ENCODE data around the gene APOBEC3B.
"Not testable (repeated sequence)": the region's sequence is repeated elsewhere in the genome, so short reads cannot be mapped to it uniquely, and the experiment has no call there.

The APOBEC3B gene

DNA sequence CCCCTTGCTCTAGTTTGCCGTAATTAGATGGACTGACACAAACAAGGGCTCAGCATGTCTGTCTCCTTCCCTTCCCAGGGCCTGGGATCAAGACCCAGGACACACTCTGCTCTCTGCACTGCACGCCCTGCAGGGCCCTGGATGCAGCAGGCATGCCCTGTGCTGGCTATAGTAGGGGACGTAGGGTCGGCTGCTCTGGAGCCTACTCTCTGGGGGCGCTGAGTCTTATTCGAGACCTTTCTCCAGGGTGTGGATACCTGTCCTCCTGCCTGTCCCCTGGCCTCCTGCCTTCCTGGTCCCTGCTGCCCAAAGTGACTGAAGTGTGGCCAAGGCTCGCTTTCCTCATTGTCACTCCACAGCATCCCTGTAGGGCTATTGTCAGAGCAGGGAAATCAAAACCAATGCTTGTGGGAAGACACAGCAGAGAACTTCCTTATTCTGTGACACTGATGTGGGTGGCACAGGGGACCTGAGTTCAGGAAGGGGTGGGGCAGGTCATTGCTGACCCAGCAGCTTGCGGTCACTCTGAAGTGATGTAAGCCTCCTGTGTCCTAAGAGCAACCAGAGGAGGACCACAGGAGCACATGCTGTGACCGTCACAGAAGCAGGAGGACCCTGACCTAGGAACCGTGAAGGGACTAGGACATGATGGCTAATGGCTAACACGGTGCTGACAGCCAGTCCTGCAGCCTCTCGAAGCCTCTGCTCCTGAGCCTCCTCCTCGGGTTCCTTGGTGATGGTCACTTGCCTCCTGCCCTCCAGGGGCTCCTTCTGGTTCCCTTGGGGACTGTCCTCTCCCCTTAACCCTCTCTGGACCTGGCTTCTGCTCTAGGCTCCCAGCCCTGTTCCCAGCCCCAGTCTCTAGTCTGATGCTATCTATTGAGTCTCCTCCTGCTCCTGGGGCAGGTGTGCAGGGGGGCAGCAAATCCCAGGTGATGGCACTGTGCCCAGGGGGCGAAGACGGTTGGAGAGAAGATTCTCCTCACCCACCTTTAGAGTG lies 14.4 kb upstream of the APOBEC3B start:
- no peak for DNase-seq (ENCODE audit: low read depth in 2 of 2)

- DNase-seq (ENCODE audit: low read depth in 2 of 2): no peak
Observed at GRCh38 chr22:38968801-38969200, 13.3 kb upstream of the APOBEC3B start.

DNA sequence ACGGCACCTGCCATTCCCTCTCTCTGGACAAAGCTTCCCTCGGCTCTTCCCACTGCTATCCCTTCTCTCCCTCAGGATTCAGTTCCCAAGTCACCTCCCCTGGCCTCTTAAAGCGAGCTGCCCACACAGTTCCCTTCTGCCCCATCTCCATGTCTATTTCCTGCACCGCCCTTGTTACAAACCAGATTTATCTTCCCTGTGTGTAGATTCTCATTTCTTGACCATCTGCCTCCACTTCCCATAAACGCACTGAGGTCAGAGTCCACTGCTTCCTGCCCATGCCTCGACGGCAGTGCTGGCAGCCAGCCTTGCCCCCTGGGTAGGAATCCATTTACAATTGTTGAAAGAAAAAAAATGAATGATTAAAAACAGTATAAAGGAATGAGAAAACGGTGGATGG lies 11.6 kb upstream of the APOBEC3B start:
- no peak for DNase-seq (ENCODE audit: low read depth in 2 of 2)

DNA sequence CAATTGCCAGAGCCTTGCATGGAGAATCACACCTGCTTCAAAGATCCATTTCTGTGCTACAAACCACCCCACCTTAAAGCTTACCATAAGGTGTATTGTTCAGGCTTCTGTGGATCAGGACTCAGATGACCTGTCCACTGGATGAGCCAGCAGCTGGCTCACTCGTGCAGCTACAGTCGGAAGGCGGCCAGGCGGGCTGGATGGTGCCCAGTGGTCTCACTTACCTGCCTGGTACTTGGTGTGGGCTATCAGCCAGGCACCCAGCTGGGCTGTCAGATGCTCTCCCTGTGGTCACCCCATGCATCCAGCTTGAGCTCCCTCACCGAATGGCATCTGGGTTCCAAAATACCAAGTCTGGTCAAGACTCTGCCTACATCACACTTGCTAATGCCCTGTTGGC lies 10.9 kb upstream of the APOBEC3B start:
- no peak for DNase-seq (ENCODE audit: low read depth in 2 of 2)

GRCh38 chr22:38971791-38972190 lies 10.4 kb upstream of the APOBEC3B start:
- DNase-seq (ENCODE audit: low read depth in 2 of 2): no peak

DNA sequence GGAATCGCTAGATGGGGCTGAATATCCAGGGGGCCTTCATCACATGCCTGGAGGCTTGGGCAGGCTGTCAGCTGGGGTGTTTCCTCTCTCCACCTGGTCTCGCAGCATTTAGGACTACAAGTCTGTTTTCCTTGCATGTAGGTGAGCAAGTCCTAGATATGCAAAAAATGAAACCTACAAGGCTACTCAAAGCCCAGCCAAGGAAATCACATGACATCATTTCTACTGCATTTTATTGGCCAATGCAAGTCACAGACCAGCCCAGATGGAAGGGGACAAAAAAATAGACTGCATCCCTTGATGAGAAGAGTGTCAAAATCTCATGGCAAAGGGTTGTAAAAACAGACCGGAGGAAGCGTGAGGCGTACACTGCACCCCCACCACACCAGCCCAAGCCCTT lies 9.6 kb upstream of the APOBEC3B start:
- no peak for DNase-seq (ENCODE audit: low read depth in 2 of 2)

DNA sequence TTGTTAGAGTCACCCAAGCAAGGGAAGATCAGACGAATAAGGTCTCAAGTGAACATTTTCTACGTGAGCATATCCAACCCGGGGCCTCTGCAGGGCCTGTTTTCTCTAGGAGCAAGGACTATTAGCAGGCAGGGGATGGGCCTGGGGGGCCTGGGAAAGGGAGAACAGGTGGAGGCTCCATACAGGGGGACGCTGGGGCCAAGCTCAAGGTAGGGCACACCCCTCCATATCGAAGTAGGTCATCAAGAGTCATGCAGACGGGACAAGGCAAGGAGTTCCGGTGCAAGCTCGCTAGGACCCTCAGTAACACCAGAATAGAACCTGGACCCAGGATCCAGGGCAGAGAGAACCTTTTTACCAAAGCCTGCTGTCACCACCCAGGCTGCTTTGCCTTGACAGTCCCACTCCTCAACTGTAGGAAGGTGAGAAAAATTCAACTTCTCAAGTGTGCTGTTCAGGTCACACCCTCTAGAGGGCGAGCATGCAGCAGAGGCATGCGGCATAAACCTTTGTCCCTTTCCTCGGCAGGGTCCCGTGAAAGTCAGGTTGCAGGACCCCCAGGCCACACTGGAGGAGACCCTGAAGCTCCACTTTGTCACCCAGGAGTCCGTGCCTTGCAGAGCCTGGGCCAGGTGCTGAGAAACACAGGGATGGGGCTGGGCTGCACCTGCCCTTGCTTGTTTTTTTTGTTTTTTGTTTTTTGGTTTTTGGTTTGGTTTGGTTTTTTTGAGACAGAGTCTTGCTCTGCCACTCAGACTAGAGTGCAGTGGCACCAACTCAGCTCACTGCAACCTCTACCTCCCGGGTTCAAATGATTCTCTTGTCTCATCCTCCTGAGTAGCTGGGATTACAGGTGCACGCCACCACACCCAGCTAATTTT lies 8.6 kb upstream of the APOBEC3B start:
- DNase-seq (ENCODE audit: low read depth in 2 of 2): peak in 1 of 2 donors; percentile 24

GRCh38 chr22:38974170-38974825 lies 7.8 kb upstream of the APOBEC3B start:
- DNase-seq (ENCODE audit: low read depth in 2 of 2): no peak

GRCh38 chr22:38974826-38975175 lies 7.3 kb upstream of the APOBEC3B start:
- no peak for DNase-seq (ENCODE audit: low read depth in 2 of 2)

DNA sequence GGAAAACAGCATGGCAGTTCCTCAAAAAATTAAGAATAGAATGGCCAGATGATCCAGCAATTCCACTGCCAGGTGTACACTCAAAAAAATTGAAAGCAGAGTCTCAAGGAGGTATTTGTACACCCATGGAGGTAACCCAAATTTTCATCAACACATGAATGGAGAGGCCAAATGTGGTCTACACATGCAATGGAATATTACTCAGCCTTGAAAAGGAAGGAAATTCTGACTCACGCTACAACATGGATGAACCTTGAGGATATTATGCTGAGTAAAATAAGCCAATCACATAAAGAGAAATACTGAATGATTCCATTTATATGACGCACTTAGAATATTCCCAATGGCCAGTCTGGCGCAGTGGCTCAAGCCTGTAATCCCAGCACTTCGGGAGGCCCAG lies 4.9 kb upstream of the APOBEC3B start:
- not testable (repeated sequence) for DNase-seq (ENCODE audit: low read depth in 2 of 2)

- DNase-seq (ENCODE audit: low read depth in 2 of 2): not testable (repeated sequence)
Observed at GRCh38 chr22:38980587-38980986, 1.6 kb upstream of the APOBEC3B start.

GRCh38 chr22:38981005-38981991 lies 849 bp upstream of the APOBEC3B start:
- no peak for DNase-seq (ENCODE audit: low read depth in 2 of 2)

- DNase-seq (ENCODE audit: low read depth in 2 of 2): no peak
Observed at GRCh38 chr22:38984224-38984623, 2.1 kb downstream of the APOBEC3B start.

DNA sequence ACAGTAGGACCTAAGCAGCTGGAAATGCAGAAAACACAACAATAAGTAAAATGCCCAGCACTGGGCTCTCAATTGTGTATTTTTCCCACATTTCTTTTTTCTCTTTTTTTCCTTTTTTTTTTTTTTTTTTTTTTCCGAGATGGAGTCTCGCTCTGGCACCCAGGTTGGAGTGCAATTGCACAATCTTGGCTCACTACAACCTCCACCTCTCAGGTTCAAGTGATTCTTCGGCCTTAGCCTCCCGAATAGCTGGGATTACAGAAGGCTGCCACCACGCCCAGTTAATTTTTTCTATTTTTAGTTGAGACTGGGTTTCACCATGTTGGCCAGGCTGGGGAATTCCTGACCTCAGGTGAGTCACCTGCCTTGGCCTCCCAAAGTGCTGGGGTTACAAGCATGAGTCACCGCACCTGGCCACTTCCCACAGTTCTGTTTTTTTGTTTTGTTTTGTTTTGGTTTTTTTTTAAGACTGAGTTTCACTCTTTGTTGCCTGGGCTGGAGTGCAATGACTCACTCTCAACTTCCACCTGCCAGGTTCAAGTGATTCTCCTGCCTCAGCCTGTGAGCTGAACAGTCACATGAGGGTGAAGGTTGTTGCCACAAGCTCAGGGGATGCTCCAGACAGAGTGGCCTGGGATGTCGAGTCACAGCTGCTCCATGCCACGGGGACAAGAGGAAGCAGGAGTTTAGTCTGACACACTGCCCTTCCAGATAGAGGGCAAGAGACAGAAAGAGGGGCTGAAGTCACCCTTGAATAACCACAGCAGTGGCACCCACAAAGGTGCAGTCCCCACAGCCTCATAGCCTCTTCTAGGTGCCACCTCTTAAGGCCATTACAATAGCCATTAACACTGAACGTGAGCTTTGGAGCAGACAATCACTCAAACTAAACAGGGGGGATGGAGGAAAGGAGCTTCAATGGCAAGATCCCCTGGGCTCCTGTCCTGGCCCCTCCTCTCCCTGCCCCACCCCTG lies 2.9 kb downstream of the APOBEC3B start:
- DNase-seq (ENCODE audit: low read depth in 2 of 2): peak; percentile 61 to 85

DNA sequence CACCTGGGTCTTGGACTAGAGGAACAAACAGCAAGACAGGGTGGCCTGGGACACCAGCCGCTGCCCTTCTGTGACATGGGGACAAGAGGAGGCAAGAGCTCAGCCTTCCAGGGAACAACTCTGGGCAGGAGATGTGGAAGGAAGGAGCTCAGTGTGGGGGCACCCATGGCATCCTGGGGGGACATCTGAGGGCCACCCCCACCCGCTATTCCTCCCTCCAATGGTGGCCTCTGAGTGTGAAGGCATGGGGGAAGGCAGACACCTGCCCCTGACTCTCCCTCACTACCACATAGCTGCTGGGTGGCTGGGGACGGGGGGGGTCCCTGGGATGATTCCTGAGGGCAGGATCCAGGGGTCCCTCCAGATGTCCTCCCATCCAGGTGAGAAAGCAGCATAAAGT lies 4.5 kb downstream of the APOBEC3B start:
- no peak for DNase-seq (ENCODE audit: low read depth in 2 of 2)

DNA sequence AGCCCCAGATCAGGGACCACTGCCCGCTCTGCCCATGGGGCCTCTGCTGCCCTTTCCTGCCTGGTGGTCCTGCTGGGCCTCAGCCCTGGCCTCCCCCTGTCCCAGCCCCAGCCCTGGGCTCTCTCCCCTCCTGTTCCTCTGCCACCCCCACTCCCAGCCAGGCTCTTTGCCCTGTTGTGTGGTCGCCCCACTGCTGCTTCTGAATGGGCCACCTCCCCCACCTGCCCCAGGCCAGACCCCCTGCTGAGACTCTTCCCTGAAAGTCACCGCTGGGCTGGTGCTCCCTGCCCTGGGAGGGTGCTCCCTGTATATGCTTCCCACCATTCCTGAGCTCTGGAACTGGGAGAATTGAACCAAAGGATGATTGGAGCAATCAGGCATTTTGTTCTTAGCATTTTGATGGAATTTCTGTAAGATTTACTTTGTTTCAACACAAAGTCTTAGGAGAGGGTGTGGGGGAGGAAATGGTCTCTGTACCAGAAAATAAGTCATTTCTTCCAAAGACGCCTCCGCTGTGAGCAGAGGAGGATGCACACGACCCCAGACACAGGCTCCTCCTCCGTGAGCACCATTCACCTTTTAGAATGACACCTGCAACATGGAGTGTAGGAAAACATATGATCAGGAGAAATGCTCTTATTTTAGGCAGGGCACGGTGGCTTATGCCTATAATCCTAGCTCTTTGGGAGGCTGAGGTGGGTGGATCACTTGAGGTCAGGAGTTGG lies 5.2 kb downstream of the APOBEC3B start:
- no peak for DNase-seq (ENCODE audit: low read depth in 2 of 2)

DNA sequence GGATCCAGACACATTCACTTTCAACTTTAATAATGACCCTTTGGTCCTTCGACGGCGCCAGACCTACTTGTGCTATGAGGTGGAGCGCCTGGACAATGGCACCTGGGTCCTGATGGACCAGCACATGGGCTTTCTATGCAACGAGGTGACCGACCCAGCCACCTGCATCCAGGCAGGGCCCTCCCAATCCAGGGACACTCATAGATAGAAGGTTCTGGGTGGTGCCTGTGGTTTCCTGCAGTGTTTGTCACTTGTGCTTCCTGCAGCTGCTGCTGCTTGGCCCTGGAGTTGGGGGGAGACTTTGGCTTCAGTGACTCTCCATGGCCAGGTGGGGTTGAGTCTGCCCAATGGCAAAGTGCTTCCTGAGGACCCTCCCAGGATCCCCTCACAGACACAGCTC lies 7.3 kb downstream of the APOBEC3B start:
- no peak for DNase-seq (ENCODE audit: low read depth in 2 of 2)

DNA sequence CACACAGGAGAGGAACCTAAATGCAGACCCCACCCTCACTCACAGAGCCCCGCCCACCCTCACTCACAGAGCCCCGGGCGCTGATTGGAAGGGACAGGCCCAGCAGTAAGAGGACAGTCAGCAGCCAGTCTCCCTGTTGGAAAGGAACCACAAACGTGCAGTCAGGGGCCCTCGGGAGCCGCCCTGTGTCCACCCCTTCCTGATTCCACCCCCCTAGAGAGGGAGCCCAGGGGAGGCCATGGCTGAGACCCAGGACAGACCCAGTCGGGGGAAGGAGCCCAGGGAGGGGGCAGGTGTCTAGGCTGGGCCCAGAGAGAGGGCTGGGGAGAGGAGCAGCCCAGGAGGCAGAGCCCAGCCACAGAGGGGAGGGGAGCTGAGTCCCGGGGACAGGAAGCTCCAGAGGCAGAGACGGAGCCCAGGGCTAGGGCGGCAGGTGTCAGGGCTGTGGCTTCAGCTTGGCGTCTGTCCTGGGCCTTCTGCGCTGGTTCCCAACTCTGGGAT lies 10.8 kb downstream of the APOBEC3B start:
- not testable (repeated sequence) for DNase-seq (ENCODE audit: low read depth in 2 of 2)

DNA sequence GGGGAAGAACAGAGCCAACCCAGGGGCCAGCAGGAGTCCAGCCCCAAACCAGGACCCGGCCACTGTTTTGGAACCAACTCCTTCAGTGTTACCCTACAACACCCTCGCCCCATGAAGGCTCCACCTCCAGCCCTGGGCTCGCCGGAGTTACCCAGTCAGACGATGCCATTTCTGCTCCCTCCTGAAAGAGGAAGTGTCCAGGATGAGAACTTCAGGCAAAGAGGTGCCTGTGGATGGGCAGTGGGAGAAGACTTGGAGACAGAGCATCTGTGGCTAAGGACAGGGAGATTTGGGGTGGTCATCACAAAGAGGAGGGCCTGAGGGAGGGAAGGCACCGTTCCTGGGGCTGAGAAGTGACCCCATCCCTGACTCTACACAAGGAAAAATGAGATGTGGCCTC lies 14.0 kb downstream of the APOBEC3B start:
- no peak for DNase-seq (ENCODE audit: low read depth in 2 of 2)
